ENCODE measurements around the gene DNAJB1. TPM values are rescaled to one million over a fixed set of nuclear protein-coding genes. Genes with fewer than 3 reads are reported as not detected.

DNAJB1 gene
- total RNA-seq, 1 donor from 2014 or later: 61.6 TPM

- intact Hi-C loops (cut with DNase I): no loop called here
Observed at GRCh38 chr19:14503285-14503684, 14.9 kb downstream of the DNAJB1 start.

GRCh38 chr19:14502334-14503092 lies 15.7 kb downstream of the DNAJB1 start:
- DNase-seq (ENCODE audit: low spot score): no peak
- intact Hi-C loops (cut with DNase I): no loop called here

More at GRCh38 chr19:14503285-14503684, 14.9 kb downstream of the DNAJB1 start:
- no peak for DNase-seq (ENCODE audit: low spot score)

GRCh38 chr19:14497228-14497921 lies 20.8 kb downstream of the DNAJB1 start:
- intact Hi-C loops (cut with DNase I): no loop called here

GRCh38 chr19:14496834-14497227 lies 21.4 kb downstream of the DNAJB1 start:
- intact Hi-C loops (cut with DNase I): loop anchor here (1.0 kb wide), 1 partner anchor 21 kb away; the partner anchor contains the start of gene DNAJB1
- no peak for DNase-seq (ENCODE audit: low spot score)

More at GRCh38 chr19:14497228-14497921, 20.8 kb downstream of the DNAJB1 start:
- DNase-seq (ENCODE audit: low spot score): no peak

- peak; percentile 97 for DNase-seq (ENCODE audit: low spot score)
- intact Hi-C loops (cut with DNase I): loop anchor here (1.0 kb wide), 1 partner anchor 22 kb away; the partner anchor contains the start of gene DNAJB1
Observed at GRCh38 chr19:14496029-14496833, 22.0 kb downstream of the DNAJB1 start, which contains the start of gene GIPC1. Gene GIPC1 (minus strand): TSS chr19:14496127. CDS start chr19:14482976, 13,151 bp downstream.

- DNase-seq (ENCODE audit: low spot score): no peak
- intact Hi-C loops (cut with DNase I): loop anchor here (1.0 kb wide), 1 partner anchor 23 kb away; the partner anchor contains the start of gene DNAJB1
Observed at GRCh38 chr19:14495672-14496028, 22.5 kb downstream of the DNAJB1 start.

GRCh38 chr19:14494910-14495671 lies 23.1 kb downstream of the DNAJB1 start:
- no peak for DNase-seq (ENCODE audit: low spot score)
- intact Hi-C loops (cut with DNase I): no loop called here

GRCh38 chr19:14494411-14494810 lies 23.8 kb downstream of the DNAJB1 start:
- intact Hi-C loops (cut with DNase I): no loop called here
- DNase-seq (ENCODE audit: low spot score): no peak

- intact Hi-C loops (cut with DNase I): no loop called here
- no peak for DNase-seq (ENCODE audit: low spot score)
Observed at GRCh38 chr19:14492756-14493337, 25.4 kb downstream of the DNAJB1 start.

GRCh38 chr19:14487370-14488125 lies 30.6 kb downstream of the DNAJB1 start:
- no peak for DNase-seq (ENCODE audit: low spot score)
- intact Hi-C loops (cut with DNase I): no loop called here

GRCh38 chr19:14482172-14482941 lies 35.8 kb downstream of the DNAJB1 start:
- DNase-seq (ENCODE audit: low spot score): no peak
- intact Hi-C loops (cut with DNase I): no loop called here

GRCh38 chr19:14480700-14481079 lies 37.5 kb downstream of the DNAJB1 start:
- intact Hi-C loops (cut with DNase I): no loop called here
- DNase-seq (ENCODE audit: low spot score): no peak

- intact Hi-C loops (cut with DNase I): loop anchor here (10.0 kb wide), 1 partner anchor 335 kb away; no protein-coding TSS in a partner anchor
- peak; percentile 84 for DNase-seq (ENCODE audit: low spot score)
Observed at GRCh38 chr19:14479975-14480699, 38.1 kb downstream of the DNAJB1 start.

- no peak for DNase-seq (ENCODE audit: low spot score)
Observed at GRCh38 chr19:14479309-14479974, 38.8 kb downstream of the DNAJB1 start.

GRCh38 chr19:14478113-14478545 lies 40.1 kb downstream of the DNAJB1 start:
- intact Hi-C loops (cut with DNase I): loop anchor here (10.0 kb wide), 1 partner anchor 333 kb away; no protein-coding TSS in a partner anchor
- DNase-seq (ENCODE audit: low spot score): no peak

More at GRCh38 chr19:14479309-14479974, 38.8 kb downstream of the DNAJB1 start:
- intact Hi-C loops (cut with DNase I): loop anchor here (10.0 kb wide), 1 partner anchor 335 kb away; no protein-coding TSS in a partner anchor

Measured in cardiac septum (tissue), 1 donor.